Hematopoietic multipotent progenitor cell (in vitro differentiated cells): Measurements from ENCODE around the gene IGIP. TPM values are rescaled to one million over a fixed set of nuclear protein-coding genes. Genes with fewer than 3 reads are reported as not detected.

Experiments
- DNase-seq, 3 donors: peaks; one replicate each; pipeline ENCODE4 v3.0.0-alpha.2; 2011 to 2015; ENCODE audit warnings: low read depth in 2 of 3, low spot score in 2 of 3
- total RNA-seq: library from RNA; depleted of rRNA; stranded (reverse); fragments of >200 nt; gene quantifications from one replicate; pipeline ENCODE4 v1.2.3, GENCODE V29; 2012

IGIP gene
- total RNA-seq, 1 donor = 0.81 TPM

DNA sequence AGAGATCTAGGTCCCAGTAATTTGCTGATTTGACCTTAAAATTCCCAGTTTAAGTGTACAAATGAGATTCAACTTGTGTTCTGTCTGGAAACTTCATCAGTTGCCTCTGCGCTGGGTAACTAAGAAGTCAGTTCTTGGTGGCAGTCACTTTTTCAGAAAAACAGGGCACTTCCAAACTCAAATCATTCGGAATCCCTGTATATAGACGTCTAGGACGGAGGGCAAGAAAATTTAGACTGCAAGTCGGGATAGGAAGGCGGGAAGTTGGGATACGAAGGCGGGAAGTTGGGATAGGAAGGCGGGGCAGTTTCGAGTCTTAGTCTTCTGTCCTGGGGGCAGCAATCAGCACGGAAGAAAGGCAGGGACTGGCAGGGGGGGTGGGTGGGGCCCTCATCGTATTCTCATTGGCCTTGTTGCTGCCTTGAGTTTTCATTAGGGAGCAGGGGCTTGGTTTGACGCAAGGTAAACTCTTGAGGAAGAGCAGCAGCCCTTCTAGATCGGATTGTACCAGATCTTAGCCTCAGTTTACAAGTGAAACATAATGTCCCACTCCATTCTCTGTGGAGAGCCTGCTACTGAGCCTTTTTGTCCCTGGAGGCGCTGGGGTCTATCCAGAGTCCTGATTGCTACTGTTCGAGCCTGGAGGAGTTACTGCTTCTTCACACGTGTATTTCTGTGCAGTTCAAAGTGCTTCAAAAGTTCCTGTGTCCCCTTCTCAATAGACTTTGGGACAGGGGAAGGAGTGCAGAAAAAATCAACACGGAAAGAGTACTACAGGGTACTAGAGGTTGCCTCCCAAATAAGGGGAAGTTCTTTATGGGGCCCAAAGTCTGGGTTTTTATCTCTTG lies 14.5 kb upstream of the IGIP start:
- peak in 1 of 3 donors; percentile 30 for DNase-seq

DNA sequence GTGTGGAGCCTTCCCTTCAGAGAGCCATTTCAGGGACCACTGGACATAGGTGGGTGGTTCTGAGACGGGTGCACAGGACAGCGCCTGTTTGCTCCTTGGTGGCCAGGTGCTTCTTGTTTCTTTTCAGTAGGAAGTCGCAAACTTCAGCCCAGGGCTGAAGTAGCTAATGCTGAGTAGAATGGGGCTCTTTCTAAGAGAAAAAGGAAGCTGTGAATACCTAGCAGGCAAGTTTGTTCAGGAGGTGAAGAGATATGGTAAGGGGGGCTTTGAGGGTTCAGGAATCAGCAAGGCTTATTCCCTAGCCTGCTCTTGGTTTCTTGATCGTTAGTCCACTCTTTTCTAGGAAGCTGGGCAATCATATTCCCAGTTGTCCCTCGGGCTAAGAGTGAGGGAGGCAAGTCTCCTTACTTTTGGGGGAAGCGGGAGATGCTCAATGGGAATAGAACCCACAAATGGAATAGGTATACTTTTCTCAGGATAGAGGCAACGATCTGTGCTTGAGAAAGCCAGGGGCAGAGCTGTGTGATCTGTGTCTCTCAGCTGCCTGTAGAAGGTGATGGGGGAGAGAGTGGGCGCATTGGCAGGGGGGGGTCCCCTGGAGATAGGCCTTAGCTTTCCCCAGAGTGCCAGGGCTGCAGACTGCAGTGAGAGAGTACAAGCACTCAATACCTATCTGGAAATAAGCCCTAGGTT lies 13.7 kb upstream of the IGIP start:
- peak in 1 of 3 donors; percentile 24 for DNase-seq

DNA sequence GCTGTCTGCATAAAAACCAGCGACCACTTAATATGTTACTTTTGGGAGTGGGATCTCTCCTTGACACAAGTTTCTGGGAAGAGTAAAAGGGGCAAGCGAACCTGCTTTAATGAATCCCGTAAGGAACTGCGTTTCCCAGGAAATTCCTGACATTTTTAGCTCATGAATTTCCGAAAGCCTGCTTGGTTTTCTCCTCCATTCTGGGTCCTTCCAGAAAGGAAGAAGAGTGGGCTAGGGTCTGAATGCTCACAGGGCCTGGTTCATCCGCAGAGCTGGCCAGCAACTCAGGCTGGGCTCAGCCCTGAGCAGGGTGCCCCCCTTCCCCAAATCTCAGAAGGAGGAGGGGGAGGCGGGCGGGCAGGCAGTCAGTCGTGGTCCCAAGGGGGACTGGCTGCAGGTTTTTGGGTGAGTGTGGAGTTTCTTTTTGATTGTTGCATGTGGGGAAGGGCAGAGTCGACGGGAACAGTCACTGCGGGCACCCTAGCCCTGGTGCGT lies 13.0 kb upstream of the IGIP start:
- no peak for DNase-seq

DNA sequence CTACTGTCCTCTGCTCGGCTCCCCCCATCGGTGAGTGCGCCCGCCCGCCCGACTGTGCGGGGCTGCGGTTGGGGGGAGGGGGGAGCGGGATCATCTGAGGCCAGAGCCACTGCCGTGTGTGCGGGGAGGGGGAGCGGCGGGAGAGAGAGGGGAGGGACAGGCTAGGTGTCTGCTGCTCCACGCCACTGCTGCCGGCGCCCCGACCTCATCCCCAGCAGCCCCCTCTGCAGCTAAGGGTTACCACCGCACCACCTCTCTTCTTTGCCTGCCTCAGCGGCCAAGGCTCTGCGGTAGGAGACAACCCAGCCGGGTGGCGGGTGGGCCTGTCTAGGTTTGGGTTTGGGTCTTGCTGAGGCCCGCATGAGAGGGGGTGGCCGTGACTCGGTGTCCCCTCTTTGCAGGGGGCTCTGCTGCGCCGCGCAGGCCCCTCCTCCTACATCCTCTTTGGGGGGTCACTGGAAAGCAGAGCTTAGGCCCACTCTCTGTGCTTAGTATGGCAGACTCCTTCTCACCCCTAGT lies 12.5 kb upstream of the IGIP start:
- DNase-seq = peak in 2 of 3 donors; percentile 17 to 32

DNA sequence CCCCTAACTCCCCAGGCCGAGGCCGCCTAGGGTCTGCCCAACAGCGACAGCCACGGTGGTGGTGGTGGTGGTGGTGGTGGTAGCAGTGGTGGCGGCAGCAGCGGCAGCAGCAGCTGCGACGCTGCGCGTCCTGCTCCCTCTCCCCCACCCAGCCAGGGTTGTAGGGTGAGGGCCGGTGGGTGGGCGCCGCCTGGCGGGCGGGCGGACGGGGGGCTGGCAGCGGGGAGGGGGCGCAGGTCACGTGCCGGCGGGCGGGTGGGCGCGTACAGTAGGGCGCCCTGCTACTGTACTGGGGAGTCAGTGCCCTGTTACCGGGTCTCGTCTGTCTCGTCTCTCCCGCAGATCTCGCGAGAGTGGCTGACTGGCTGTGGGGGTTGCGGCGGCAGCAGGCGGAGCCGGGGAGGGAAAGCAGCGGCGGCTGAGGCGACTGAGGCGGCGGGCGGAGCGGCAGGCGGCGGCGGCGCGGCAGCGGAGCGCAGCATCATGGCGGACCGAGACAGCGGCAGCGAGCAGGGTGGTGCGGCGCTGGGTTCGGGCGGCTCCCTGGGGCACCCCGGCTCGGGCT lies 12.0 kb upstream of the IGIP start, which contains the start of gene PURA:
PURA (plus strand) TSS at position 411 of the 565 bp plus-strand sequence; CDS start at position 484, 73 bp downstream.
- DNase-seq = peak; percentile 87 to 97 (median 95)

DNA sequence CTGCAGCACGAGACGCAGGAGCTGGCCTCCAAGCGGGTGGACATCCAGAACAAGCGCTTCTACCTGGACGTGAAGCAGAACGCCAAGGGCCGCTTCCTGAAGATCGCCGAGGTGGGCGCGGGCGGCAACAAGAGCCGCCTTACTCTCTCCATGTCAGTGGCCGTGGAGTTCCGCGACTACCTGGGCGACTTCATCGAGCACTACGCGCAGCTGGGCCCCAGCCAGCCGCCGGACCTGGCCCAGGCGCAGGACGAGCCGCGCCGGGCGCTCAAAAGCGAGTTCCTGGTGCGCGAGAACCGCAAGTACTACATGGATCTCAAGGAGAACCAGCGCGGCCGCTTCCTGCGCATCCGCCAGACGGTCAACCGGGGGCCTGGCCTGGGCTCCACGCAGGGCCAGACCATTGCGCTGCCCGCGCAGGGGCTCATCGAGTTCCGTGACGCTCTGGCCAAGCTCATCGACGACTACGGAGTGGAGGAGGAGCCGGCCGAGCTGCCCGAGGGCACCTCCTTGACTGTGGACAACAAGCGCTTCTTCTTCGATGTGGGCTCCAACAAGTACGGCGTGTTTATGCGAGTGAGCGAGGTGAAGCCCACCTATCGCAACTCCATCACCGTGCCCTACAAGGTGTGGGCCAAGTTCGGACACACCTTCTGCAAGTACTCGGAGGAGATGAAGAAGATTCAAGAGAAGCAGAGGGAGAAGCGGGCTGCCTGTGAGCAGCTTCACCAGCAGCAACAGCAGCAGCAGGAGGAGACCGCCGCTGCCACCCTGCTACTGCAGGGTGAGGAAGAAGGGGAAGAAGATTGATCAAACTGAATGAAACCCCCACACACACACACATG lies 11.2 kb upstream of the IGIP start:
- peak; percentile 25 to 50 (median 41) for DNase-seq

DNA sequence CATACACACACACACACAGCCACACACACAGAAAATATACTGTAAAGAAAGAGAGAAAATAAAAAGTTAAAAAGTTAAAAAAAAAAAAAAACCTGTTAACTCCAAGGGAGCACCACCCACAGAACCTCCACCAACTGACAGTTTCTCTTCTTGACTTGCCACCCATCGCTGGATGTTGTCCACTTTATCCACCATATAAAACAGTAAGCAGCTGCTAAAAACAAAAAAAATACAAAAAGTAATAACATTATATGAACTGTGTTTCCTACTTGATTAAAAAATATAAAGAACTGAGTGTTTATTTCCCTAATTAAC lies 10.6 kb upstream of the IGIP start:
- DNase-seq = no peak

DNA sequence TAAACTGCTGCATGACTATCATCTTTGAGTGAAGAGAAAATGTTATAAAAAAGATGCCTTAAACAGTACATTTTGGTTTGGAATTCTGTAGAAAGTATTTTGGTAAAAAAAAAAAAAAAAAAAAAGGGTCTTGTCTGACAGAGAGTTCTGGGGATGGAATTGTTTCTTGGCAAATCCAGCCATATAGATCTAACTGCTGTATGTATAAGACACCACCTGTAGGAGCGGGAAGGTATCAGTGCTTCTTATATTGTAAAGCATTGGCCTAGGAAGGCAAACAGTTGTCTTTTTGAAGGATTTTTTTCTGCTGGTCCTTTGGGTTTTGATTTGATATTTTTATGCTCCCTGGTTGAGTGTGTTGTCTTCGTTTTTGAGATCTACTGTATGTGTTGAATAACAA lies 9.0 kb upstream of the IGIP start:
- no peak for DNase-seq

DNA sequence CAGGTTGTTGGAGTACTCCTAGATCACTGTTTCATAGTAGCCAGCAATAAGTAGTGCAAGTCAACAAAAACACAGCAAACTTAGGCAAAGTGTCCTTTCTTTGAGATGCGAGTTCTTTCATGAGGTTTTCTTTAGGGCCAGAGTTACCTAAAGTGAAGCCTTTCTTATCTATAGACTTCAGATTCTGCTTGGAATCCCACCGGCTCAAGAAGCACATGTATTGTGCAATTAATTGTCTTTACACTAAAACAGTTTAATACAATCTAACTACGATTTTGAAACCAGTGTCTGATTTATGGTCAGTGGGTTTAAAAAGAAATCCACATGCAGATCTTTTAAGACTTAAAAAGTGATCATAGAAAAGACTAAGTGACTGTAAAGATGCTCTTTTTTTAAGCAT lies 8.2 kb upstream of the IGIP start:
- DNase-seq = no peak

DNA sequence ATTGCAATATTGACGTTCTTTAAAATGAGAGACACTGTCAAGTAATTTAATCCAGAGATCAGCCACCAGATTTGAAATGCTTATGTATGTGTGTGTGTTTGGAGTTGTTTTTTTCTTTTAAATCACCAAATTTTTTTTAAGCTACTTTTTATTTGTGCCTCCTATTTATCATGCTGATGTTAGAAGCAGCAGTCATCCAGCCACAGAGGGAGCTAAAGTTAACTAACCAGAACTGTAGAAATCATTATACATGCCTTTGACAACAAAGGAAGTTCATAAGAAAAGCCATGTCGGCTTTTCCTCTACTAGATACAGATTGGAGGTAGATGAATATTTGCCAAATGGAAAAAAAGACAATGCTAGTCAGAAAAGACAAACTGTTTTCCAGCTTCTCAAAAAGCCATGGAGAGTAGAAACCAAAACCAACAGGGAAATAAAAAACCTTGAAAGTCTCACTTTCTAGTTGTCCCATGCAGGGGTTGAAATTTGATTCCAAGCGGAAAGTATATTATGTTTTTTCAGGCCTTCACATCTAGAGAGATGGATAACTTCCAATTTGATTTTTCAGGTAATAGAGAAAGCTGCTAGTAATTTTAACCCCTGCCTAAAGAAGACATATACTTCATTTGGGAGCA lies 7.3 kb upstream of the IGIP start:
- peak in 1 of 3 donors; percentile 32 for DNase-seq

DNA sequence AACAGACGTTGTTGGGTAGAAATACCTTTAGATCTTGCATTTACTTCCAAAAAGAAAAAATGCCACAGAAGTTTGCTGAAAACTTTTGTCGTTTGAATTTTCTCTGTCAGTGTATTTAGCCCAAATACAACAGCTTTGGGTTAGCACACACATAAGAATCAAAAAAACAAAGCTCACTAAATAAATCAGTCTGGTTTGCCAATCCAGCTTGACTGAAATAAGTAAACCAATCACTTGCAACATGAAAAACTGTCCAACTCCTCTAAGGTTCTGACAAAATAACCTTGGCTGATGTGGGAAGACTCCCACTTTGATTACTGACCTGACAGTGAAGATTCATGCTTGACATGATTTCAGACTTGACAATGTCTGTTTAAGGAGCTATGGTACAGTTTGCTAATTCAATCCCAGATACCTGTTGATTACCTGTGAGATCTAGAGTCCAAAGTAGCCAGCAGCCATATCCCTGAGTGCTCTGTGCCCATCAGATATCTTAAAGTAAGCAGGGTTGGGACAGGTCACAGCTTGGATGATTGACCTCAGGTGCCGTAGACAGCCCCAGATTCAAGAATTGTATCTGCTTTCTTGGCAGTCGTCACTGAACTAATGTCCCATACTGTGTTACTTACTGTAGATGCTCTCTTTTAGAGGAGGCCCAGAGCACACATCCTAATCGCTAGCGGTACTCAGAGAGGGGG lies 727 bp downstream of the IGIP start:
- no peak for DNase-seq

DNA sequence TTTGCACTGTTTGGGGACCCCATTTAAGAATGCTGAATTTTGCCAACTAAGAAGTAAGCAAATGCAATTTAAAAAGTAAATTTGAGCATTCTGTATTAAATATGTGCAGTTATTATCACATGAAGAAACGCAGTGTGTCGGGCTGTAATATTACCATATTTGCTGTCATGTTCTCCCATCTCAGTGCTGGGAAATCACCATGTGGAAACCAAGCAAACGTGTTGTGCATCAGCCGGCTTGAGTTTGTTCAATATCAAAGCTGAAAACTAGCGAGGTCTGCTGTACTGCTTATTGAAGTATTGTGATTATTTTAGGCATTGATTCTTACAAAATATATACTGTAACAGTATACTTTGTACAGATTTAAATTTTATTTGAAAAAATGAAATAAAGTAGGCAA lies 2.6 kb downstream of the IGIP start:
- no peak for DNase-seq

DNA sequence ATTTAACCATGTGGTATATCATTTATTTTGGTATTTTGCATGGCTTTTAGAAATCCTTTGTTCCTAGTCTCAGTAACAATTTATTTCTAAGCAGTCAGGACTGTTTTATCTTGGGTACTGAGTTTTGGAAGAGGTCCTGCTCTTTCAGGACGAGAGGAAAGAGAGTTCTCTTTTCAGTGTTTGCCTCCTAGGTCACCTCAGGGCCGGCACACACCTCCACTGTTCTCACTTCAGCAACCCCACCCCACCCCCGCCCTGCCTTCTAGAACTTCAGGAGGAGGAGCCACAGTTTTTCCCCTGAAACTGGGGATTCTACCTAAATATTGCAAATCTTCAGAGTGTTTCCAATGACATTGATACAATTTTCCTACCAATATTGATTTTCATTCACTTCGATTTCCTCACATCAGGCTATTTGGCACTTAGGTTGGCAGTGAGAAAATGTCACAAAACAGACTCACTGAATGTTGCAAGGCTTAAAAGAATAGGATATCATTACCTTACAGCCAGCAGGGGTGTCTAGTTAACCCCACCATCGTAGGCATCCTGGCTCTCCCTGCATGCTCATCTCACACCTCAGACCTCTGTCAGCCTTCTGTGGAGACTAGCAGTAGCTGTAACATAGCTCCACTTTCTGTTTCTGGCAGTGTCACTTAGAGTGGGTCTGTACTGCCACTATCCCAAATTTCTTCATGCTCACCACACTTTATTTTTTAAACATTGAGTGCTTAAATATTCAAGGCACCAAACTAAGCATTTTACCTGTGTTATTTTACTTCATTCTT lies 5.4 kb downstream of the IGIP start:
- DNase-seq = no peak

DNA sequence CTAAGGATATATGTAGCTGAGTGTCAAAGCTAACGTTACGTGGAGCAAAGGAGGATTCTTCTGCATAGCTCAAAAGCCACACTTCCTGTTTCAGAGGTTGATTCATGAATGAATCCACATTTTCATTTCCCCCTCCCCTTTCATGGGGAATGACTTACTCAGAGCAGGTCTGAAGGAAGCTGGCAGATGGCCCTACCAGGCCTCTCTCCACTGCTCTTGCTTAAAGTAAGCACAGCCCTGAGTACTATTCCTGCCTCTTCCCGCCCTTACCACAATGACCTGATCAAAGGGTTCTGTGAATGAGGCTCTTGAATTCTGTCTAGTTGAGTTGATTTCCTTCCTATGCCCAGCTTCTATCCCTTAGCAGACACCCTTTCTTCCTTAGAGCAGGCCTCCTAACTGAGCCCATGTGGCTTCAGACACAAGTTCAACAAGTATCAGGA lies 6.3 kb downstream of the IGIP start:
- peak in 2 of 3 donors; percentile 39 to 42 for DNase-seq

DNA sequence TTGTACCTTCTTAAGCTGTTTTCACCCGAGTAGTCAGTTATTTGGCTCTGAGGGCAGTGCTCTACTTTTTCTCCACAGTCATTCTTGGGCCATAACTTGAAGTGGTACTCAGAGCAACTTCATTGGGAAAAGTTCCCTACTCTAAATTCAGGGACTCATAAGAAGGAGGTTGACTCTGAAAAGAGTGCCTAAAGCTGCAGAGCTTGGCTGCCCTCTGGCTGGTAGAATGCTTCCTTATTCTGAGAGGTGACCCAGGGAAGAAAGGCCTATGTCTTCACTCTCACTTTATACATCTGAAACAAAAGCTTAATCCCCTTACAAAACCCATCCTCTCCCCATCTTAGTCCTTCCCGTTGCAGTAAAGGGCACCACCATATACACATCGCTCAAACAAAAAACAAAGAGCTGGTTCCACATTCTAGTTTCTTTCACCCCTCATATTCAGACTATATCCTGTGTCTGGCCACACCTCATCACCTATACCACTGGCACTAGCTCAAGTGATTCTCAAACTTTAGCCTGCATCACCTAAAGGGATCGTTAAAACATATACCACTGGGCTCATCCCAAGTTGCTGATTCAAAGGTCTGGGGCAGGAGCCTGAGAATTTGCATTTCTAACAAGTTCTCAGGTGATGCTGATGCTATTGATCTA lies 7.9 kb downstream of the IGIP start:
- no peak for DNase-seq

DNA sequence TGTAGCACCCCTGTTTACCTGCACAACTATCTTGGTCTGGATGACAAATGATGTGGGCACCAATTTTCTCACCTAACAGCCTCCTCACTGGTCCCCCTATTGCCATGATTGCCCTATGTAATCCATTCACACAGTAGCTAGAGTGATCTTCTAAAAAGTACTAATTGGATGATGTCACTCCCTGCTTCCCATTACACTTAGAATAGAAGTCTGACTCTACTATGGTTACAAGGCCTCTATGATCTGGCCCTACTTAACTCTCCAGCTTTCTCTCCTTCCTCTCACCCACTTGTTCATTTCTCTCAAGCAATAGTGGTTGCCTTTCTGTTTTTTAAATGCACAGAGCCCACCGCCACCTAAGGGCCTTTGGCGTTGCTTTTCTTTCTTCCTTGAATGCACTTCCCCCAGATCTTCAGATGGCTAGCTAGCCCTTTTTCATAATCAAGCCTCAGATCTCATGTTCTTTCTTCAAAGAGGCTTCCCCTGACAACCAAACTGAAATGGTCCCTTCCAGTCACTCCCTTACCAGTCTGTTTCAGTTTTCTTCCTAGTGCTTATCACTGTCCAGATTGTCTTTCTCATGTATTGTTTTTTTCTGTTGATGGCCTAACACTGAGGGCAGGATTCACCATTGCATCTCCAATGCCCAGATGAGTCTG lies 8.7 kb downstream of the IGIP start:
- DNase-seq = no peak

DNA sequence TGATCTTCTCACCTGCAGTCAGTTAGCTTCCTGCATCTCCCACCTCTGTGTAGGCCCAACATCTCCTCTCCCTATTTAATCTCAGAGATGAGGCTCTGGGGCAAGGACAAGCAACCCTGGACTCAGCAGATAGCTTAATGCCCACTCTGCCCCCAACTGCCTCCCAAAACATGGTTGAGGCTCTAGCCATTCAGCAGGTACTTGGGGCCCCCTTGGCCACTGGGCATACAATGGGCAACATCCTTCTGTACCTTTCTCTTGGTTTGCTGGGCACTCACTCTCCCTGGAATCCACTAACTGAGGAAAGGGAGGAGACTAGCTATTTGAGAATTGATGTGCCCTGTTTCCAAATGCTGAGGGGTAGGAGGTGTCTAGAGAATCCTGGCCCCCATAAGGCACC lies 9.4 kb downstream of the IGIP start:
- DNase-seq = no peak

DNA sequence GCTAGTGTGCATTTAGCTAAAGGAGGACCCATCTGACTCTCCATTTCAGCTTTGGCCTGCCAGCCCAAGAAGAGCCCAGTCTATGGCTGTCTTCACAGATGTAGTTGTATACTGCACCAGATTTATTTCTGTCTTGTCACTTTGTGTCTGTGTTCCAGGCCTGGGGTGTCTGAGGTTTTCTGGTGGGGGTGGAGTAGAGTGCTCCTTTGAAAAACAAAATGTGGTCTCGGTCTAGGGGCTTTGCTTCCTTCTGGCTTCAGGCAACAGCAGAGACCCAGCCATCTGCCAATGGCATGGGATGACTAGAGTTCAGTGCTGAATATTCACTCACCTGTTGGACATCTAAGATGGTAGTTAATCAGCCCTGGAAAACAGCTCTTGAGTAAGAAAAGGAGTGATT lies 10.9 kb downstream of the IGIP start:
- no peak for DNase-seq
